Superior temporal gyrus (tissue), 1 donor: ENCODE results near the gene C12orf43.

Experiments used
- DNase-seq: peaks from one replicate; pipeline ENCODE4 v3.0.0-alpha.2; 2016; ENCODE audit errors: extremely low spot score

C12orf43 gene

DNA sequence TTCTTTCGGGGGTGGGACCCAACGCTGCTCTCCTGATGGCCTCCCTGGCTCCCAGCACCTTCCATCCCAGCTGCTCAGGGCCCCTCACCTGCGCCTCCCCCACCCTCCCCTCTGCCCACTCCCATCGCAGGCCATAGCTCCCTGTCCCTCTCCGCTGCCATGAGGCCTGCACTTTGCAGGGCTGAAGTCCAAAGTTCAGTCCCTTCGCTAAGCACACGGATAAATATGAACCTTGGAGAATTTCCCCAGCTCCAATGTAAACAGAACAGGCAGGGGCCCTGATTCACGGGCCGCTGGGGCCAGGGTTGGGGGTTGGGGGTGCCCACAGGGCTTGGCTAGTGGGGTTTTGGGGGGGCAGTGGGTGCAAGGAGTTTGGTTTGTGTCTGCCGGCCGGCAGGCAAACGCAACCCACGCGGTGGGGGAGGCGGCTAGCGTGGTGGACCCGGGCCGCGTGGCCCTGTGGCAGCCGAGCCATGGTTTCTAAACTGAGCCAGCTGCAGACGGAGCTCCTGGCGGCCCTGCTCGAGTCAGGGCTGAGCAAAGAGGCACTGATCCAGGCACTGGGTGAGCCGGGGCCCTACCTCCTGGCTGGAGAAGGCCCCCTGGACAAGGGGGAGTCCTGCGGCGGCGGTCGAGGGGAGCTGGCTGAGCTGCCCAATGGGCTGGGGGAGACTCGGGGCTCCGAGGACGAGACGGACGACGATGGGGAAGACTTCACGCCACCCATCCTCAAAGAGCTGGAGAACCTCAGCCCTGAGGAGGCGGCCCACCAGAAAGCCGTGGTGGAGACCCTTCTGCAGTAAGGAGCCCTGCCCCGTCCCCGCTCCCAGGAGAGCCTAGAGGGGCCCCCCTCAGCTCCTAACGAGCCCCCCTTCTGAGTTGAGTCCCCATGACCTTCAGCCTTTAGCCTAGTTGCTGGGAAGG, 37.7 kb downstream of the C12orf43 start, which contains the start of gene HNF1A:
HNF1A (plus strand) TSS at position 248 of the 924 bp plus-strand sequence; CDS start at position 474, 226 bp downstream.
- DNase-seq, result no peak

DNA sequence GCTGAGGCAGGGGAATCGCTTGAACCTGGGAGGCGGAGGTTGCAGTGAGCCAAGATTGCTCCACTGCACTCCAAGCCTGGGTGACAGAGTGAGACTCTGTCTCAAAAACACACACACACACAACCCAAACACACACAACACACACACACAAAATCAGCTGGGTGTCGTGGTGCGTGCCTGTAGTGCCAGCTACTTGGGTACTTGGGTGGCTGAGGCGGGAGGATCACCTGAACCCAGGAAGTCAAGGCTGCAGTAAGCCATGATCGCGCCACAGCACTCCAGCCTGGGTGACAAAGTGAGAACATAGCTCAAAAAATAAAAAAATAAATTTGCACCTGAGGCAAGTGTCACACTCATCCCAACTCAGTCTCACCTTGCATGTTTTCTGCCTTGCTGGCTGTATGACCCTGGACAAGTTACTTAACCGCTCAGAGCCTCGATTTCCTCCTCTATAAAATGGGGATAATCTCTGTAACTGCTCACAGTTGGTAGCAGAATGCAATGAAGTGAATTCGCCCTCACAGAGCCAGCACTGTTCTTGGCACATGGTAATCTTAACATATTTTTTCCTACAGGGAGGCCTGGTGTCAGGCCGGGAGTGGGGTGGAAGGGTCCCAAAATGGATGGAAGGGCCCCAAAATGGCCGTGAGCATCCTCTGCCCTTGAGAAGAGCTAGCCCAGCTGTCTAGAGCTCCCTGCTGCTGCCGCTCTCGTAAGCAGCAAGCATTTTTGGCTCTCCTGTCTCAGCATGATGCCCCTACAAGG, 38.6 kb downstream of the C12orf43 start:
- DNase-seq, result no peak

GRCh38 chr12:120972870-120973543, 43.3 kb downstream of the C12orf43 start:
- DNase-seq, result no peak

- peak; percentile 86 for DNase-seq
Measured at GRCh38 chr12:120971299-120972180, 44.7 kb downstream of the C12orf43 start.

- no peak for DNase-seq
Measured at GRCh38 chr12:120970310-120970709, 46.0 kb downstream of the C12orf43 start.

GRCh38 chr12:120965534-120966091, 50.7 kb downstream of the C12orf43 start:
- no peak for DNase-seq

DNA sequence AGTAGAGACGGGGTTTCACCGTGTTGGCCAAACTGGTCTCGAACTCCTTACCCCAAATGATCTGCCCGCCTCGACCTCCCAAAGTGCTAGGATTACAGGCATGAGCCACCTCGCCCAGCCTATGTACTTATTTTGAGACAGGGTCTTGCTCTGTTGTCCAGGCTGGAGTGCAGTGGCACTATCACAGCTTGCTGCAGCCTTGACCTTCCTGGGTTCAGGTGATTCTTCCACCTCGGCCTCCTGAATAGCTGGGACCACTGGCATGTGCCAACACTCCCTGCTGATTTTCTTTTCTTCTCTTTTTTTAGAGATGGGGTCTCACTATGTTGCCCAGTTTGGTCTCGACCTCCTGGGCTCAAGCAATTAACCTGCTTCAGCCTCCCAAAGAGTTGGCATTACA, 52.0 kb downstream of the C12orf43 start:
- no peak for DNase-seq

GRCh38 chr12:120962532-120963020, 53.7 kb downstream of the C12orf43 start:
- DNase-seq, result no peak

- DNase-seq, result no peak
Measured at GRCh38 chr12:120961604-120962531, 54.4 kb downstream of the C12orf43 start.

GRCh38 chr12:120960657-120961056, 55.6 kb downstream of the C12orf43 start:
- no peak for DNase-seq

DNA sequence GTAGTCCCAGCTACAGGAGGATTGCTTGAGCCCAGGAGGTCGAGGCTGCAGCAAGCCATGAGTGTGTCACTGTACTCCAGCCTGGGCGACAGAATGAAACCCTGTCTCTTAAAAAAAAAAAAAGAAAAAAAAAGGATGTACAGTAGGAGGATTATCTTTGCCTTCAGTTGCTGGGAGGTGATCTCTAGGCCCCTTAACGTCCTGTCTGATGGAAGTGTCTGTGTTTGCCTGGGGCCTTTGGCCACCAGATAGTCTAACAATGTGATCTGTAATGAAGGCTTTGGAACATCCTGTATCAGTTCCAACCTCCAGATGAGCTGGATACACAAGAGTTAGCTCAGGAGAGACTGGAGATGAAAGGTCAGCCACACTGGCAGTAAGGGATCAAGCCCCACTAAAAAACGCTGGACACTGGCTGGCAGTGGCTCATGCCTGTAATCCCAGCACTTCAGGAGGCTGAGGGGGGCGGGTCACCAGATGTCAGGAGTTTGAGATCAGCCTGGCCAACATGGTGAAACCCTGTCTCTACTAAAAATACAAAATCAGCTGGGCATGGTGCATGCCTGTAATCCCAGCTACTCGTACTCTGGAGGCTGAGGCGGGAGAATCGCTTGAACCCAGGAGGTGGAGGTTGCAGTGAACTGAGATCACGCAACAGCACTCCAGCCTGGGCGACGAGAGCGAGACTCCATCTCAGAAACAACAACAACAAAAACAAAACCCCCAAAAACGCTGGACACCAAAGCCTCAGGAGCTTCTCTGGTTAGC, 57.0 kb downstream of the C12orf43 start:
- no peak for DNase-seq

DNA sequence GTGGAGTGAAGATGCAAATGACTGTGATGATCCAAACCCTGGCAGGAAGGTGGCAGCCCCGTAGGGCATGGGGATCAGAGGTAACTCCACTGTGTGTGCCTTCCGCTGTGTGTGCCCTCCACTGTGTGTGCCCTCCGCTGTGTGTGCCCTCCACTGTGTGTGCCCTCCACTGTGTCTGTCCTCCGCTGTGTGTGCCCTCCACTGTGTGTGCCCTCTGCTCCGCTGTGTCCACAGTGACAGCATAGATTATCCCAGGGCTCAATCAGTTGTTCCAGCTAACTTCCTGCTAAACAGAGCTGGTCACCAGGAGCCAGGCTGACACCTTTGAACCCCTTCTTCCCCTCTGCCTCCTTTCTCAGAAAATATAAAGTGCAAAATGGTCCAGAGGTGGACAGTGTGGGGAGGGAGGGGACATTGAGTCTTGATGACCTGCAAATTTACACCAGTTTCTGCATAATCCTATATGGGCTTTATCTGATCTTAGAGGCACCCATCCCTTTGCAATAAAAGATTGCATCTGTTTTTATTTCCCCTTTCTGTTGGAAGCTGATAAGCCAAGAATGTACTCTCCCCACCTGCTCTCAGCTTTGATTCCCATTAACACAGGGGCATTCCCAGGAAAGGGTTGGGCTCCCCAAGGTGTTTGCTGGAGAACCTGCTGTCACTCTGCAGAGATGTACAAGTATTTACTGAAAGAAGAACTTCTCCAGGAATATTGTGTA, 59.5 kb downstream of the C12orf43 start:
- DNase-seq, result no peak

GRCh38 chr12:120955232-120955631, 61.1 kb downstream of the C12orf43 start:
- DNase-seq, result no peak

- DNase-seq, result no peak
Measured at GRCh38 chr12:120950807-120951206, 65.5 kb downstream of the C12orf43 start.
